Measurements from ENCODE around the gene CCT6A.
"Not testable (repeated sequence)": the region's sequence is repeated elsewhere in the genome, so short reads cannot be mapped to it uniquely, and the experiment has no call there.

CCT6A gene

GRCh38 chr7:56051339-56052191 is at the start of gene CCT6A, which contains the start of gene PSPH:
TSS of gene CCT6A (plus strand) at chr7:56051765. CDS start at chr7:56051849, 84 bp downstream.
TSS of gene PSPH (minus strand) at chr7:56051444. CDS start at chr7:56021212, 30,232 bp downstream.
- DNase-seq (ENCODE audit: low spot score): peak; percentile 99

GRCh38 chr7:56003749-56004148 is 47.8 kb upstream of the CCT6A start:
- no peak for DNase-seq (ENCODE audit: low spot score)

- DNase-seq (ENCODE audit: low spot score): no peak
Measured at GRCh38 chr7:56007167-56007652, 44.4 kb upstream of the CCT6A start.

- DNase-seq (ENCODE audit: low spot score): no peak
Measured at GRCh38 chr7:56007891-56008290, 43.7 kb upstream of the CCT6A start.

GRCh38 chr7:56009695-56010094 is 41.9 kb upstream of the CCT6A start:
- DNase-seq (ENCODE audit: low spot score): no peak

- DNase-seq (ENCODE audit: low spot score): not testable (repeated sequence)
Measured at GRCh38 chr7:56017015-56017414, 34.5 kb upstream of the CCT6A start.

GRCh38 chr7:56019501-56019900 is 32.1 kb upstream of the CCT6A start:
- no peak for DNase-seq (ENCODE audit: low spot score)

- DNase-seq (ENCODE audit: low spot score): no peak
Measured at GRCh38 chr7:56023500-56023899, 28.1 kb upstream of the CCT6A start.

GRCh38 chr7:56026538-56026937 is 25.0 kb upstream of the CCT6A start:
- DNase-seq (ENCODE audit: low spot score): no peak

- DNase-seq (ENCODE audit: low spot score): no peak
Measured at GRCh38 chr7:56028942-56029630, 22.5 kb upstream of the CCT6A start.

- no peak for DNase-seq (ENCODE audit: low spot score)
Measured at GRCh38 chr7:56030340-56030739, 21.2 kb upstream of the CCT6A start.

GRCh38 chr7:56031556-56031955 is 20.0 kb upstream of the CCT6A start:
- not testable (repeated sequence) for DNase-seq (ENCODE audit: low spot score)

GRCh38 chr7:56032578-56032977 is 19.0 kb upstream of the CCT6A start:
- not testable (repeated sequence) for DNase-seq (ENCODE audit: low spot score)

- DNase-seq (ENCODE audit: low spot score): peak; percentile 77
Measured at GRCh38 chr7:56033671-56034432, 17.7 kb upstream of the CCT6A start.

- peak; percentile 18 for DNase-seq (ENCODE audit: low spot score)
Measured at GRCh38 chr7:56040730-56041129, 10.8 kb upstream of the CCT6A start.

GRCh38 chr7:56045758-56046157 is 5.8 kb upstream of the CCT6A start:
- DNase-seq (ENCODE audit: low spot score): not testable (repeated sequence)

GRCh38 chr7:56046721-56047445 is 4.7 kb upstream of the CCT6A start:
- DNase-seq (ENCODE audit: low spot score): no peak

- not testable (repeated sequence) for DNase-seq (ENCODE audit: low spot score)
Measured at GRCh38 chr7:56047446-56048116, 4.0 kb upstream of the CCT6A start.

- DNase-seq (ENCODE audit: low spot score): no peak
Measured at GRCh38 chr7:56048245-56048644, 3.3 kb upstream of the CCT6A start.

- DNase-seq (ENCODE audit: low spot score): not testable (repeated sequence)
Measured at GRCh38 chr7:56048763-56049162, 2.8 kb upstream of the CCT6A start.

- DNase-seq (ENCODE audit: low spot score): no peak
Measured at GRCh38 chr7:56051053-56051338, 569 bp upstream of the CCT6A start.
